HAP-1 (cell line): ENCODE data around the gene CYGB.
A peak's percentile ranks its signal among the peaks of the same experiment; 100 is the strongest.
"Not testable (repeated sequence)": the region's sequence is repeated elsewhere in the genome, so short reads cannot be mapped to it uniquely, and the experiment has no call there.

Experiments used
- DNase-seq, 2 experiments: peaks; one replicate each; pipeline ENCODE4 v3.0.0-alpha.2; 2016 to 2020; ENCODE audit warnings: low spot score in 2 of 2
- H3K27me3 ChIP-seq: fragments of 250-450 bp; sonication (Bioruptor Pico); 2 replicates; pipeline ENCODE4 v1.5.1; 2020; ENCODE audit warnings: low read depth, mild to moderate bottlenecking, moderate library complexity
- H3K36me3 ChIP-seq: fragments of 250-450 bp; sonication (Bioruptor Pico); replicated peaks from 2 replicates; pipeline ENCODE4 v1.5.1; 2020; ENCODE audit warnings: mild to moderate bottlenecking
- H3K4me1 ChIP-seq: fragments of 250-450 bp; sonication (Bioruptor Pico); 2 replicates; pipeline ENCODE4 v1.5.1; 2020; ENCODE audit warnings: mild to moderate bottlenecking
- H3K4me3 ChIP-seq: fragments of 250-450 bp; sonication (Bioruptor Pico); 2 replicates; pipeline ENCODE4 v1.5.1; 2020; ENCODE audit warnings: mild to moderate bottlenecking, moderate library complexity
- H3K9me3 ChIP-seq: fragments of 250-450 bp; sonication (Bioruptor Pico); 2 replicates; pipeline ENCODE4 v1.5.1; 2020; ENCODE audit warnings: mild to moderate bottlenecking, moderate library complexity
- in situ Hi-C: fragments of 300-500 bp; cut with MboI; formaldehyde crosslinking; loops from 3 replicates; pipeline ENCODE4 v1.14.3; 2020; ENCODE audit warnings: low sequenced_read_pairs, inconsistent platforms, mixed read lengths

CYGB gene

GRCh38 chr17:76524598-76525512 lies 12.7 kb downstream of the CYGB start:
- Histone ChIP-seq H3K4me1 (no peaks in the 10 kb centered on the region), H3K4me3 (no peak overlapping the region), H3K9me3 (no peaks in the 10 kb centered on the region), H3K36me3 (no peaks in the 10 kb centered on the region), H3K27me3 (no peaks in the 10 kb centered on the region)
- in situ Hi-C loops: loop anchor here (10.0 kb wide), 1 partner anchor 100 kb away; no protein-coding TSS in a partner anchor
- no peak for DNase-seq

- peak; percentile 52 to 86 for DNase-seq
- in situ Hi-C loops: loop anchor here (10.0 kb wide), 1 partner anchor 101 kb away; no protein-coding TSS in a partner anchor
- no peak overlapping the region for H3K4me3 ChIP-seq
- no peaks in the 10 kb centered on the region for H3K4me1 ChIP-seq
- no peaks in the 10 kb centered on the region for H3K27me3 ChIP-seq
- H3K9me3 ChIP-seq: no peaks in the 10 kb centered on the region
- H3K36me3 ChIP-seq: no peaks in the 10 kb centered on the region
Measured at GRCh38 chr17:76523084-76524037, 14.1 kb downstream of the CYGB start.

GRCh38 chr17:76521683-76522082 lies 15.8 kb downstream of the CYGB start:
- H3K36me3 ChIP-seq, DNase-seq, H3K4me1 ChIP-seq, H3K9me3 ChIP-seq, H3K27me3 ChIP-seq, H3K4me3 ChIP-seq: not testable (repeated sequence)
- in situ Hi-C loops: loop anchor here (10.0 kb wide), 1 partner anchor 103 kb away; no protein-coding TSS in a partner anchor

GRCh38 chr17:76521262-76521661 lies 16.2 kb downstream of the CYGB start:
- no peak for DNase-seq
- H3K9me3 ChIP-seq: no peaks in the 10 kb centered on the region
- no peaks in the 10 kb centered on the region for H3K36me3 ChIP-seq
- no peaks in the 10 kb centered on the region for H3K4me1 ChIP-seq
- no peaks in the 10 kb centered on the region for H3K27me3 ChIP-seq
- H3K4me3 ChIP-seq: no peak overlapping the region
- in situ Hi-C loops: loop anchor here (10.0 kb wide), 1 partner anchor 104 kb away; no protein-coding TSS in a partner anchor

- H3K9me3 ChIP-seq: no peaks in the 10 kb centered on the region
- DNase-seq: no peak
- in situ Hi-C loops: no loop called here
- H3K4me1 ChIP-seq: no peaks in the 10 kb centered on the region
- H3K36me3 ChIP-seq: no peaks in the 10 kb centered on the region
- H3K4me3 ChIP-seq: no peak overlapping the region
- no peaks in the 10 kb centered on the region for H3K27me3 ChIP-seq
Measured at GRCh38 chr17:76519048-76519966, 18.2 kb downstream of the CYGB start.

GRCh38 chr17:76517638-76518038 lies 19.9 kb downstream of the CYGB start:
- in situ Hi-C loops: no loop called here

GRCh38 chr17:76515274-76515949 lies 22.1 kb downstream of the CYGB start:
- DNase-seq: no peak
- Histone ChIP-seq H3K9me3 (no peaks in the 10 kb centered on the region), H3K4me3 (no peak overlapping the region), H3K27me3 (no peaks in the 10 kb centered on the region), H3K4me1 (no peaks in the 10 kb centered on the region), H3K36me3 (no peaks in the 10 kb centered on the region)
- in situ Hi-C loops: no loop called here

More at GRCh38 chr17:76517638-76518038, 19.9 kb downstream of the CYGB start:
- DNase-seq: no peak
- Histone ChIP-seq H3K36me3 (no peaks in the 10 kb centered on the region), H3K4me3 (no peak overlapping the region), H3K9me3 (no peaks in the 10 kb centered on the region), H3K4me1 (no peaks in the 10 kb centered on the region), H3K27me3 (no peaks in the 10 kb centered on the region)

GRCh38 chr17:76514355-76514754 lies 23.2 kb downstream of the CYGB start:
- H3K9me3 ChIP-seq, H3K27me3 ChIP-seq, H3K4me1 ChIP-seq, DNase-seq, H3K4me3 ChIP-seq, H3K36me3 ChIP-seq, in situ Hi-C loops: not testable (repeated sequence)

- Histone ChIP-seq H3K9me3 (no peaks in the 10 kb centered on the region), H3K4me1 (no peaks in the 10 kb centered on the region), H3K27me3 (no peaks in the 10 kb centered on the region), H3K4me3 (no peak overlapping the region), H3K36me3 (no peaks in the 10 kb centered on the region)
- in situ Hi-C loops: no loop called here
- no peak for DNase-seq
Measured at GRCh38 chr17:76513306-76513692, 24.2 kb downstream of the CYGB start.

- Histone ChIP-seq H3K36me3 (no peaks in the 10 kb centered on the region), H3K9me3 (no peaks in the 10 kb centered on the region), H3K27me3 (no peaks in the 10 kb centered on the region), H3K4me1 (no peaks in the 10 kb centered on the region), H3K4me3 (no peak overlapping the region)
- in situ Hi-C loops: no loop called here
- DNase-seq: no peak
Measured at GRCh38 chr17:76512366-76513305, 24.9 kb downstream of the CYGB start.

- in situ Hi-C loops: no loop called here
- no peaks in the 10 kb centered on the region for H3K36me3 ChIP-seq
- H3K4me1 ChIP-seq: no peaks in the 10 kb centered on the region
- no peak for DNase-seq
- no peak overlapping the region for H3K4me3 ChIP-seq
- H3K9me3 ChIP-seq: no peaks in the 10 kb centered on the region
- H3K27me3 ChIP-seq: no peaks in the 10 kb centered on the region
Measured at GRCh38 chr17:76511668-76512365, 25.7 kb downstream of the CYGB start.
